ENCODE data around the gene TWF2.

Gene TWF2

GRCh38 chr3:52257911-52258310 lies 19.0 kb upstream of the TWF2 start:
- DNase-seq (ENCODE audit: low spot score): no peak

GRCh38 chr3:52256622-52257021 lies 17.7 kb upstream of the TWF2 start:
- no peak for DNase-seq (ENCODE audit: low spot score)

- DNase-seq (ENCODE audit: low spot score): no peak
Observed at GRCh38 chr3:52256159-52256558, 17.2 kb upstream of the TWF2 start.

- no peak for DNase-seq (ENCODE audit: low spot score)
Observed at GRCh38 chr3:52254608-52255007, 15.7 kb upstream of the TWF2 start.

GRCh38 chr3:52253314-52254304 lies 14.7 kb upstream of the TWF2 start:
- DNase-seq (ENCODE audit: low spot score): no peak

GRCh38 chr3:52250122-52250521 lies 11.2 kb upstream of the TWF2 start:
- DNase-seq (ENCODE audit: low spot score): no peak

- no peak for DNase-seq (ENCODE audit: low spot score)
Observed at GRCh38 chr3:52249683-52250082, 10.7 kb upstream of the TWF2 start.

- DNase-seq (ENCODE audit: low spot score): no peak
Observed at GRCh38 chr3:52248816-52249547, 10.0 kb upstream of the TWF2 start.

- DNase-seq (ENCODE audit: low spot score): no peak
Observed at GRCh38 chr3:52248165-52248541, 9.2 kb upstream of the TWF2 start.

- no peak for DNase-seq (ENCODE audit: low spot score)
Observed at GRCh38 chr3:52247409-52248164, 8.6 kb upstream of the TWF2 start.

GRCh38 chr3:52246728-52247408 lies 7.9 kb upstream of the TWF2 start:
- no peak for DNase-seq (ENCODE audit: low spot score)

- DNase-seq (ENCODE audit: low spot score): no peak
Observed at GRCh38 chr3:52246264-52246620, 7.3 kb upstream of the TWF2 start.

- peak; percentile 87 for DNase-seq (ENCODE audit: low spot score)
Observed at GRCh38 chr3:52245322-52246263, 6.6 kb upstream of the TWF2 start, which contains the start of gene PPM1M. Gene PPM1M (plus strand): TSS chr3:52245759. CDS start chr3:52245825, 66 bp downstream.

GRCh38 chr3:52243791-52244628 lies 5.1 kb upstream of the TWF2 start:
- DNase-seq (ENCODE audit: low spot score): no peak

GRCh38 chr3:52242039-52242438 lies 3.1 kb upstream of the TWF2 start:
- no peak for DNase-seq (ENCODE audit: low spot score)

GRCh38 chr3:52240886-52241370 lies 2.0 kb upstream of the TWF2 start:
- no peak for DNase-seq (ENCODE audit: low spot score)

GRCh38 chr3:52240059-52240885 lies 1.3 kb upstream of the TWF2 start:
- DNase-seq (ENCODE audit: low spot score): no peak

GRCh38 chr3:52238193-52238760 lies 681 bp downstream of the TWF2 start:
- DNase-seq (ENCODE audit: low spot score): no peak
